Measurements from ENCODE around the gene TOMM40.

TOMM40 gene

GRCh38 chr19:44948237-44948636, 57.2 kb downstream of the TOMM40 start:
- ChIA-PET POLR2A (no interaction called here), CTCF (interaction anchor here (1.1 to 11.1 kb wide), 3 partner anchors 9 to 43 kb away, joined by 3 to 95 read pairs (median 3); partner anchors contain the start of gene APOE)
- no peak for DNase-seq (ENCODE audit: extremely low spot score)
- no peak for TF ChIP-seq CTCF (IDR thresholded peaks at IDR 0.05; ENCODE audit: control extremely low read depth, extremely low read depth, low read depth, missing control alignments)

- TF ChIP-seq CTCF (IDR thresholded peaks at IDR 0.05; ENCODE audit: control extremely low read depth, extremely low read depth, low read depth, missing control alignments), result no peak
- DNase-seq (ENCODE audit: extremely low spot score), result no peak
- POLR2A ChIA-PET, result no interaction called here
- CTCF ChIA-PET, result interaction anchor here (0.8 to 11.1 kb wide), 2 partner anchors 17 to 44 kb away, joined by 3 to 95 read pairs; partner anchors contain the start of gene APOE
Observed at GRCh38 chr19:44948763-44949374, 57.8 kb downstream of the TOMM40 start.

DNA sequence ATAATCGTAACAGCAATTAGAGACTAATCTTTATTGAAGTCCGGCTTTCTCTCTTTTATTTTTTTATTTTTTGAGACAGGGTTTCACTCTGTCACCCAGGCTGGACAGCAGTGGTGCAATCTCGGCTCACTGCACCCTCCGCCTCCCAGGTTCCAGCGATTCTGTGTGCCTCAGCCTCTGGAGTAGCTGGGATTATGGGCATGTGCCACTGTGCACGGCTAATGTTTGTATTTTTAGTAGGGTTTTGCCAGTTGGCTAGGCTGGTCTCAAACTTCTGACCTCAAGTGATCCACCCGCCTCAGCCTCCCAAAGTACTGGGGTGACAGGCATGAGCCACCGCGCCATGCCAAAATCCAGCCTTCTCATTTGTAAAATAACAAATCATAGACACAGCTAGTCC, 58.5 kb downstream of the TOMM40 start:
- ChIA-PET CTCF (interaction anchor here (0.8 to 11.1 kb wide), 2 partner anchors 16 to 44 kb away, joined by 3 to 95 read pairs; partner anchors contain the start of gene APOE), POLR2A (no interaction called here)

DNA sequence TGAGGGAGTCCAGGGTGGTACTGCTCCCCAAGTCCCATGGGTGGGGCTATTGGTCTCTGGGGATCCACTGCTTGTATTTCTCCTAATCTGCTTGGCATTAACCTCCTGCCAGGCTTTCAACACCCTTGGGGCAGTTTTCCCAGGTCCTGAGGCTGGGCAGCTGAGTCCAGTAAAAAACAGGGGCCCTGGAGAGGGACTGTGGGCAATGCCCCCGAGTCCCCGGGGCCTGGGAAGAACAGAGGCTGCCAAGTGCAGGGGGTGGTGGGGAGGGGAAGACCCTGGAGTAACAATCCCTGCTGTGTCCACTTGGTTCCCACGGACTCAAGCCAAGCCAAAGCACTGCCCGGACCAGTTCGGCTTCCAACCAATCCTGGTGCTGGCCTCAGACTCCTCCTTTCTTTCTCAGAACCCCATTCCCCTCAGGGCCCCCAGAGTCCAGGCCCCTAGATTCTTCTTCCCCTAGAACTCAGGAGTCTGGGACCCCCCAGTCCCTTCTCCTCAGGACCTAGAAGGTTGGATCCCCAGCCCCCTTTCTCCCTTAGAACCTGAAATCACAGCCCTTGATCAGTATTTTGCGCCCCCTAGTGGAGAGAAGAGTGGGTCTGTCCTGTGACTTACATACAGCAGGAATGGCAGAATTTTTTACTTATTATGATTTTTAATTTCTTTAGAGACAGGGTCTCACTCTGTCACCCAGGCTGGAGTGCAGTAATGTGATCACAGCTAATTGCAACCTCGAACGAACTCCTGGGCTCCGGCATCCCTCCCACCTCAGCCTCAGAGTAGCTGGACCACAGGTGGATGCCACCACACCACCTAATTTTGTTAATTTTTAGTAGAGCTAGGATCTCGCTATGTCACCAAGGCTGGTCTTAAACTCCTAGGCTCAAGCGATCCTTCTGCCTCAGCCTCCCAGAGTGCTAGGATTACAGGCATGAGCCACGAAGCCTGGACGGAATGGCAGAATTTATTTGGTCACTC, 60.4 kb downstream of the TOMM40 start:
- CTCF ChIA-PET, result interaction anchor here (0.7 to 11.1 kb wide), 23 partner anchors 8 to 380 kb away, joined by 3 to 95 read pairs (median 4); partner anchors contain the start of genes APOE and RELB
- POLR2A ChIA-PET, result no interaction called here
- DNase-seq (ENCODE audit: extremely low spot score), result peak; percentile 79
- TF ChIP-seq CTCF (IDR thresholded peaks at IDR 0.05; ENCODE audit: control extremely low read depth, extremely low read depth, low read depth, missing control alignments), result peak; percentile 80

More for the DNA sequence above, 58.5 kb downstream of the TOMM40 start:
- no peak for TF ChIP-seq CTCF (IDR thresholded peaks at IDR 0.05; ENCODE audit: control extremely low read depth, extremely low read depth, low read depth, missing control alignments)
- no peak for DNase-seq (ENCODE audit: extremely low spot score)
